MM.1S (cell line): Measurements from ENCODE around the gene MITF.

Experiments used
- DNase-seq: peaks from one replicate; pipeline ENCODE4 v3.0.0-alpha.2; 2015
- H2AFZ ChIP-seq: fragments of 300-600 bp; sonication (generic); 2 replicates; pipeline ENCODE4 v1.6.0; 2016; ENCODE audit warnings: antibody characterized with exemption, low read length
- H3F3A ChIP-seq: fragments of 300-600 bp; sonication (generic); 2 replicates; pipeline ENCODE4 v1.6.1; 2016; ENCODE audit warnings: mild to moderate bottlenecking, antibody characterized with exemption, low read length, moderate library complexity, mixed read lengths; ENCODE audit not compliant: insufficient read depth
- H3K27ac ChIP-seq: fragments of 300-600 bp; sonication (generic); 2 replicates; pipeline ENCODE4 v1.5.1; 2016; ENCODE audit warnings: mild to moderate bottlenecking, low read length
- H3K27me3 ChIP-seq: fragments of 300-600 bp; sonication (generic); replicated peaks from 2 replicates; pipeline ENCODE4 v1.6.0; 2016; ENCODE audit warnings: low read length; ENCODE audit not compliant: insufficient read depth
- H3K36me3 ChIP-seq: fragments of 300-600 bp; sonication (generic); replicated peaks from 2 replicates; pipeline ENCODE4 v1.6.1; 2016; ENCODE audit warnings: mild to moderate bottlenecking, low read length, mixed read lengths; ENCODE audit not compliant: insufficient read depth
- H3K4me1 ChIP-seq: fragments of 300-600 bp; sonication (generic); 2 replicates; pipeline ENCODE4 v1.6.1; 2016; ENCODE audit warnings: low read length, mixed read lengths
- H3K4me2 ChIP-seq: fragments of 300-600 bp; sonication (generic); 2 replicates; pipeline ENCODE4 v1.6.0; 2016; ENCODE audit warnings: low read depth, low read length
- H3K4me3 ChIP-seq: fragments of 300-600 bp; sonication (generic); 2 replicates; pipeline ENCODE4 v1.5.1; 2016; ENCODE audit warnings: low read length, mixed read lengths
- H3K79me2 ChIP-seq: fragments of 300-600 bp; sonication (generic); 2 replicates; pipeline ENCODE4 v1.6.1; 2016; ENCODE audit warnings: mixed run types, low read length, mixed read lengths
- H3K9ac ChIP-seq: fragments of 300-600 bp; sonication (generic); 2 replicates; pipeline ENCODE4 v1.6.1; 2016; ENCODE audit warnings: low read length, mixed read lengths
- H3K9me2 ChIP-seq: fragments of 300-600 bp; sonication (generic); replicated peaks from 2 replicates; pipeline ENCODE4 v1.6.1; 2016; ENCODE audit warnings: mild to moderate bottlenecking, low read length, mixed read lengths; ENCODE audit not compliant: insufficient read depth
- H3K9me3 ChIP-seq: fragments of 300-600 bp; sonication (generic); replicated peaks from 2 replicates; pipeline ENCODE4 v1.6.1; 2016; ENCODE audit warnings: mild to moderate bottlenecking, low read length, mixed read lengths; ENCODE audit not compliant: insufficient read depth
- H4K20me1 ChIP-seq: fragments of 300-600 bp; sonication (generic); 2 replicates; pipeline ENCODE4 v1.6.1; 2016; ENCODE audit warnings: mild to moderate bottlenecking, low read length, moderate library complexity, mixed read lengths; ENCODE audit not compliant: insufficient read depth
- EZH2 ChIP-seq: fragments of 300-600 bp; sonication (generic); optimal IDR thresholded peaks from 2 replicates; pipeline ENCODE3; 2017; ENCODE audit warnings: low read depth, mild to moderate bottlenecking, antibody characterized with exemption, low read length, mixed read lengths
- EZH2phosphoT487 ChIP-seq: fragments of 300-600 bp; sonication (generic); IDR thresholded peaks from 2 replicates; pipeline ENCODE4 v1.6.1; 2018; ENCODE audit warnings: antibody characterized with exemption, low read length
- TF ChIP-seq, protein P1 (sequence below): fragments of 300-600 bp; sonication (generic); IDR thresholded peaks from 2 replicates; pipeline ENCODE4 v1.5.1; 2016; ENCODE audit warnings: antibody characterized with exemption, low read length, mixed read lengths

Gene MITF

DNA sequence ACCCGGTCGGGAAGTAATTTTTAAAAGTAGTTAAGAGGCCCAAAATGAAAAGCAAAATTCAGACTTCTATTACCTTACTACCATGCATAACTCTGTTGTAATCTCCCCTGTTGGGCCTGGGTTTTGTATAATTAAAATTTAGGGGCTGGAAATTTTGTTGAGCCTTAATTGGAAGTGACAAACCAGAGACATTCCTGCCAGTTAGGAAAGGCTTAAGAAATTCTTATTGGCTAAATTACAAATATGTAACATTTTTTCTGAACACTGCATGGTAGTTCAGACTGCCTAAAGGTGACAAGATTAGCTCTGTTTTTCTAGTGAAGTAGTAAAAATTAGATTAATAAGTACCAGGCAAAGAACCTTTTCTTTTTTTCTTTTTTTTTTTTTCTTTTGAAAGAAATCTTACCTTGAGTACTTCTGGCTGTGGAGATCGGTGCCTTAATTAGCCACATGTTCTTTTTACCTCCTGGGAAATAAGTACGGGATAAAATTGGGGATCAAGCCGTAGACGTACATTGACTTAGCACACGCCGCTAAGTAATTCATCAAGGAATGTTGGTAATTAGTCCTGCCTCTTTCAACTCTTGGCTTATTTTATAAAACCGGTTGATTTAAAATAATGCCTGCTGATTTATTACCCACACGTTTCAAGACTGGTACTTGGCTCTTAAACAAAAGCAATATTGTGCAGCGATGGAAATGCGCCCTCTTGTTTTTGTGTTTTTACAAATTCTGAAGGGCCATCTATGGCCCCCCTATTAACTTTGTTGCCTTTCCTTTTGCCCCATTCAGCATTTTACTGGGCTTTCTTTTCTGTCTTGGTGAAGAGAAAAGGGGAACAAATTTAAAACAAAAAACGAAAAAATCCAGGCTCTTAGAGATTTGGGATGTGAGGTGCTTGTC lies 149.0 kb downstream of the MITF start:
- Histone ChIP-seq H4K20me1 (no peaks in the 10 kb centered on the region), H3K36me3 (no peaks in the 10 kb centered on the region), H3K27ac (no peak overlapping the region), H3K4me1 (no peaks in the 10 kb centered on the region), H3K4me3 (no peak overlapping the region), H3K9ac (no peak overlapping the region), H3F3A (no peaks in the 10 kb centered on the region), H3K9me2 (no peaks in the 10 kb centered on the region), H3K27me3 (no peaks in the 10 kb centered on the region), H3K9me3 (no peaks in the 10 kb centered on the region), H3K79me2 (no peaks in the 10 kb centered on the region), H3K4me2 (no peak overlapping the region), H2AFZ (no peak overlapping the region)
- TF ChIP-seq EZH2phosphoT487 (no peak), EZH2 (no peak)
- TF ChIP-seq, protein P1, sequence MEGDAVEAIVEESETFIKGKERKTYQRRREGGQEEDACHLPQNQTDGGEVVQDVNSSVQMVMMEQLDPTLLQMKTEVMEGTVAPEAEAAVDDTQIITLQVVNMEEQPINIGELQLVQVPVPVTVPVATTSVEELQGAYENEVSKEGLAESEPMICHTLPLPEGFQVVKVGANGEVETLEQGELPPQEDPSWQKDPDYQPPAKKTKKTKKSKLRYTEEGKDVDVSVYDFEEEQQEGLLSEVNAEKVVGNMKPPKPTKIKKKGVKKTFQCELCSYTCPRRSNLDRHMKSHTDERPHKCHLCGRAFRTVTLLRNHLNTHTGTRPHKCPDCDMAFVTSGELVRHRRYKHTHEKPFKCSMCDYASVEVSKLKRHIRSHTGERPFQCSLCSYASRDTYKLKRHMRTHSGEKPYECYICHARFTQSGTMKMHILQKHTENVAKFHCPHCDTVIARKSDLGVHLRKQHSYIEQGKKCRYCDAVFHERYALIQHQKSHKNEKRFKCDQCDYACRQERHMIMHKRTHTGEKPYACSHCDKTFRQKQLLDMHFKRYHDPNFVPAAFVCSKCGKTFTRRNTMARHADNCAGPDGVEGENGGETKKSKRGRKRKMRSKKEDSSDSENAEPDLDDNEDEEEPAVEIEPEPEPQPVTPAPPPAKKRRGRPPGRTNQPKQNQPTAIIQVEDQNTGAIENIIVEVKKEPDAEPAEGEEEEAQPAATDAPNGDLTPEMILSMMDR = no peak
- no peak for DNase-seq

DNA sequence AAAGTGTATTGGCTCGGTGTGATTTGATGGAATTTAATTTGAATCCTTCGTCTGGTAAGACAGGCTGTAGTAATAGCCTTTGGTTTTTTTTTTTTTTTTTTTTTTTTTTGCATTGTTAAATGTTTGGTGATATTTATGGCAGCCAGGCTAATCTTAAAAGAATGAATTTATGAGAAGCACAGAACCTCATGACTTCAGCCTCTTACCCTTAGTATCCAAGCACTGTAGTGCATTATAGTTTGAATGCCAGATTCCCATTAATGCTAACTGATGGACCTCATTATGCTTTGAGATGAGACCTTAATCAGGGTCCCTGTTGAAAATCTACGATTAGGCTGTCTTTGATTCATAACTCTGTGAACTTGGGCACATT lies 149.7 kb downstream of the MITF start:
- no peaks in the 10 kb centered on the region for H3K79me2 ChIP-seq
- no peaks in the 10 kb centered on the region for H3K4me1 ChIP-seq
- no peaks in the 10 kb centered on the region for H3K9me2 ChIP-seq
- no peaks in the 10 kb centered on the region for H3K27me3 ChIP-seq
- TF ChIP-seq EZH2phosphoT487 = no peak
- TF ChIP-seq, protein P1 = no peak
- TF ChIP-seq EZH2 = no peak
- no peaks in the 10 kb centered on the region for H3K9me3 ChIP-seq
- no peaks in the 10 kb centered on the region for H3F3A ChIP-seq
- DNase-seq = no peak
- H3K4me3 ChIP-seq = no peak overlapping the region
- no peaks in the 10 kb centered on the region for H3K36me3 ChIP-seq
- no peaks in the 10 kb centered on the region for H4K20me1 ChIP-seq
- no peak overlapping the region for H3K4me2 ChIP-seq
- no peak overlapping the region for H3K9ac ChIP-seq
- H3K27ac ChIP-seq = no peak overlapping the region
- H2AFZ ChIP-seq = no peak overlapping the region

DNA sequence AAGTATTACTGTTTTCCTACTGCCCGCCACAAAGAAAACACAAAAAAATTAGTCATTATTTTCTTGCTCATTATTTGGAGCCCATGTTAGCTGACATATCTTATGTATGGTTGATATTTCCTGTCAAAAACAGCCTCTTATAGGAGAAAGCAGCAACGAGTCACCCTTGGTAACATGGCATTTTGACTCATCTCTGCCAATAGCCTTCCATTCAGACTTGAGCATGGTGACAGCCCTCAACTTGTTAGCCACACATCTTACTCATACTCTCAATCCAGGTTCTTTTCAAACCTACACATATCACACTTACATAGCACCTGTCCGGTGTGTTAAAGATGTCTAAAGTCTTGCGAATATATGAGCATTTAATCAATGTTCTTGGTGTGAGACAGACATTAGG lies 150.8 kb downstream of the MITF start:
- H3K79me2 ChIP-seq = no peaks in the 10 kb centered on the region
- H3K27ac ChIP-seq = no peak overlapping the region
- no peaks in the 10 kb centered on the region for H3K9me2 ChIP-seq
- no peak overlapping the region for H2AFZ ChIP-seq
- no peaks in the 10 kb centered on the region for H3K9me3 ChIP-seq
- no peak overlapping the region for H3K4me3 ChIP-seq
- H3K36me3 ChIP-seq = no peaks in the 10 kb centered on the region
- no peaks in the 10 kb centered on the region for H3F3A ChIP-seq
- H3K4me2 ChIP-seq = no peak overlapping the region
- H3K4me1 ChIP-seq = no peaks in the 10 kb centered on the region
- H3K9ac ChIP-seq = no peak overlapping the region
- H4K20me1 ChIP-seq = no peaks in the 10 kb centered on the region
- H3K27me3 ChIP-seq = no peaks in the 10 kb centered on the region
- no peak for TF ChIP-seq EZH2phosphoT487
- TF ChIP-seq EZH2 = no peak
- TF ChIP-seq, protein P1 = no peak
- no peak for DNase-seq
